Measurements from ENCODE around the gene RAC3.
A peak's percentile ranks its signal among the peaks of the same experiment; 100 is the strongest.

The RAC3 gene

GRCh38 chr17:82013341-82013740, 18.1 kb upstream of the RAC3 start:
- DNase-seq (ENCODE audit: low read depth): no peak

- DNase-seq (ENCODE audit: low read depth): no peak
Observed at GRCh38 chr17:82013772-82014321, 17.6 kb upstream of the RAC3 start.

GRCh38 chr17:82014432-82014831, 17.0 kb upstream of the RAC3 start:
- DNase-seq (ENCODE audit: low read depth): no peak

- DNase-seq (ENCODE audit: low read depth): no peak
Observed at GRCh38 chr17:82014971-82015310, 16.5 kb upstream of the RAC3 start.

GRCh38 chr17:82015311-82015971, 16.0 kb upstream of the RAC3 start:
- no peak for DNase-seq (ENCODE audit: low read depth)

DNA sequence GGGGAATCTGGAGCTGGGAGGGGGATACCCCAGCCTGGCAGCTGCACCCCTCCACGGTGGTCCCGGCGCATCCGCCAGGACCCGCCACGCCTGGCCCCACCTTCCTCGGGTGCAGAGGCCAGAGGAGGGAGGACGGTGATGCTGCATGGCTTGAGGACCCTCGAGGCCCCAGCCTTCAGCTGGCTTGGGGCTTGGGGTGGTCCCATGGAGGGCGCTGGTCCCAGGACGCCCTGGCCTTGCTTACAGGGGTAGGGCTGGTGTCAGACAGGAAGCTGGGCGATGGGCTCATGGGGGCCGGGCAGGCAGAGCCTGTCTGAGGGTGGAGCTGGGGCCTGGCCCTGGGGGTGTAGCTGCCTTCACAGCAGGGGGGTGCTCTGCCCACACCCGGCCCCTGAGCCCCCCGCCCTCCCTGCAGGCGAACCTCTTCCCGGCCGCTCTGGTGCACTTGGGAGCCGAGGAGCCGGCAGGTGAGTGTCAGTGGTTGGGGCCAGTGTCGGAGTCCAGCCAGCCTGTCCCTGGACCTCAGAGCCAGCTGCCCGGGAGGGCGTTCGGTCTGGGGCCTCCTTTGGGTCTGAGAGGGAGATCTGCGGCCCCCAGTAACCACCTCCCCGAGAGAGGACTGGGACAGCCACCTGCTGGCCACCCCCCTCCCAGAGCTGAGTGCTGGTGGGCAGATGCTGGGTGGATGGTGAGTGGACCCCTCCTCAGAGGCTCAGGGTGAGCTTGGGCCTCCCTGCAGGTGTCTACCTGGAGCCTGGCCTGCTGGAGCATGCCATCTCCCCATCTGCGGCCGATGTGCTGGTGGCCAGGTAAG, 15.2 kb upstream of the RAC3 start:
- DNase-seq (ENCODE audit: low read depth): no peak

- no peak for DNase-seq (ENCODE audit: low read depth)
Observed at GRCh38 chr17:82016875-82017459, 14.5 kb upstream of the RAC3 start.

DNA sequence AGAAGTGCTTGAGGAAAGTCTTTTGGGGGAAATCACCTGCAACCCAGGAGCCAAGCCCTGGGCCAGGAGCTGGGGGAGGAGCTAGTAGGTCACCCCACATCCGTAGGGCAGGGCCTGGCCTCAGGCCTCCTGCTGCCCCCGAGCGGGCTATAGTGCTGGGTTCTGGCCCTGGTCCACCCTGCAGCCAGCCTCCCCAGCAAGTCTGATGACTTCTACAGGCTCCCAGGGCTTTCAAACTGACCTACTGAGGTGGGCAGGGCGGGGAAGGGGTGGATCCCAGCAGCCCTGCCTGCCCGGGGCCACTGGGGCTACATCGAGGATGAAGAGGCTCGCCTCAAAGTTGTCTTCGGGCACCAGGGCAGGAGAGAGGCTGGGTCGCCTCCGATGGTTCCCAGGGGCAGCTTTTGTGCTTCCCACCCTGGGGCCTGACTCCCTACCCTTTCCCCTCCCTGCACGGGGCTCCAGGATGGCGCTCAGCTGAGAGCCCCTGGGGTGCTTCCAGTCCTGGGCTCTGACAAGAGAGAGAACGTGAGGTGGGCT, 13.8 kb upstream of the RAC3 start:
- DNase-seq (ENCODE audit: low read depth): no peak

DNA sequence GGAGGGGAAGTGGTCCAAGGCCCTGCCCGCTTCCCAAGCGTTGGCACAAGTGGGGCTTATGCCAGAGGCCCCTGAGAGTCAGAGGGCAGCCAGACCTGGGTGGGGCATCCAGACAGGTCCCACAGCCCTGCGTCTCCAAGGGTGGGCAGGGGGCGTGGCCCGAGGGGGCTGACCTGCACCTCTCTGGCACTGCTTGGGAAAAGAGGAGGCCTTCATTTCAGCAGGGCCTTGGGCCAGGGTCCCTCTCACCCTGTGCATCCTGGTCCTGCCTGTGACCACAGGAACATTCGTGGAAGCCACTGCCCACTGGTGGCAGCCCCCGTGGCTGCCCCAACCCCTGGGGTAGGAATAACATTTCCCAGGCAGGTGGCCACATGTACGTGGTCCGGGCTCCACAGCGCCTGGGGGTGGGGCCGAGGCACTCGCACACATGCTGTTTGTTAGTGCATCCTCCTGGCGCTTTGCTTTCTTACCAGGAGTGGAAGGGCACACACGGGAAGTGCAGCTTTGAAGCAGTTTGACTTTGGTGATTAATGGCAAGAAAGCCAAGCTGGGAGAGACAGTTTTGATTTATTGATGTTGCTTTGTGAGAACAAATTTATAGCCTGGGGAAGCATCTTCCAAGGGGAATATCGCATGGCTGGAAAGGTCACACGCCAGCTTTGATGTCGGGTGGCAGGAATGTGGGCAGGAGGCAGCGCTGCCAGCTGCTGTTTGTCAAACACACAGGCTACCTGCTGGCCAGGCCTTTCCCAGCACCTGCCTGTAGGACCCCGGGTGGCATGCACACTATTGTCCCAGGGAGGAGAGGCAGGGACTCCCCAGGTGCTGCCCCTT, 13.1 kb upstream of the RAC3 start:
- DNase-seq (ENCODE audit: low read depth): no peak

GRCh38 chr17:82018989-82019689, 12.3 kb upstream of the RAC3 start:
- DNase-seq (ENCODE audit: low read depth): no peak

- DNase-seq (ENCODE audit: low read depth): peak; percentile 43
Observed at GRCh38 chr17:82019690-82020571, 11.5 kb upstream of the RAC3 start.

- no peak for DNase-seq (ENCODE audit: low read depth)
Observed at GRCh38 chr17:82020572-82021106, 10.8 kb upstream of the RAC3 start.

DNA sequence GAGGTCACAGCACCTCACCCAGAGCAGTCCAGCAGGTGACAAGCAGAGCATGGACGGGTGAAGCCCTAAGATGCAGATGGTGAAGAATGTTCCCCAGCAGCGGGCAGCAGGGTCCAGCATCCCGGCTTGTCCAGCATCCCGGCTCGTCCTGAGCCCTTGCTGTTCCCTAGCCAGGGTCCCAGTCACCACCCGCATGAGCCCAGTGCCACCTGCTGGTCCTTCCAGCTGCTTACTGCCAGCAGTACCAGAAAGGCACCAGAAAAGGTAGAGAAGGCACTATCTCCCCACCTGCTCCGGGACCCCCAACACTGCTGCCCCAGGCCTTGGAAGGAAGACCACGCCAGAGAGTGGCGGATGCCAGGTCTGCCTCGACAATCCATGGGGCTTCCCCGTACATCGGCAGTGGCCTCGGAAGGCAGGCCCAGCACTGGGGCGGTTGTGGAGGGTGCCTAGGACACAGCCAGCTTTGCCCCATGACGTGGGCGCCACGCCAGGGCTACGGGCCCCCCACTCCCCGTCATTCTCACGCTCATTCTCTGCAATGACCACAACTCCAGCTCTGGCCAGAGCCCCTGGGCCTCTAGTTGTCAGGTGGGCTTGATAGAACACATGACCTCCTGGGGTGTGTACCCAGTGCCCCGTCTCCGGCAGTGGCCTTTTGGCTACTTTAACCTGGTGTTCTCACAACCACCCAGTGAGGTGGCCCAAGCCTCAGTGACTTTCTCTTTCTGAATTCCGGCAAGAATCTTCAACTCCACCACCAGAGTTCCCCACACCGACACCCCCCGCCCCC, 10.2 kb upstream of the RAC3 start:
- DNase-seq (ENCODE audit: low read depth): peak; percentile 37

GRCh38 chr17:82021900-82022309, 9.6 kb upstream of the RAC3 start:
- no peak for DNase-seq (ENCODE audit: low read depth)

- no peak for DNase-seq (ENCODE audit: low read depth)
Observed at GRCh38 chr17:82022310-82022980, 9.0 kb upstream of the RAC3 start, which contains the start of gene CENPX. Gene CENPX, minus strand, starts transcription at chr17:82022878. Its CDS starts 17 bp downstream, at chr17:82022861.

GRCh38 chr17:82022981-82023446, 8.5 kb upstream of the RAC3 start, which contains the start of gene LRRC45:
Gene LRRC45, plus strand, starts transcription at chr17:82023305. Its CDS starts 339 bp downstream, at chr17:82023644.
- peak; percentile 100 for DNase-seq (ENCODE audit: low read depth)

DNA sequence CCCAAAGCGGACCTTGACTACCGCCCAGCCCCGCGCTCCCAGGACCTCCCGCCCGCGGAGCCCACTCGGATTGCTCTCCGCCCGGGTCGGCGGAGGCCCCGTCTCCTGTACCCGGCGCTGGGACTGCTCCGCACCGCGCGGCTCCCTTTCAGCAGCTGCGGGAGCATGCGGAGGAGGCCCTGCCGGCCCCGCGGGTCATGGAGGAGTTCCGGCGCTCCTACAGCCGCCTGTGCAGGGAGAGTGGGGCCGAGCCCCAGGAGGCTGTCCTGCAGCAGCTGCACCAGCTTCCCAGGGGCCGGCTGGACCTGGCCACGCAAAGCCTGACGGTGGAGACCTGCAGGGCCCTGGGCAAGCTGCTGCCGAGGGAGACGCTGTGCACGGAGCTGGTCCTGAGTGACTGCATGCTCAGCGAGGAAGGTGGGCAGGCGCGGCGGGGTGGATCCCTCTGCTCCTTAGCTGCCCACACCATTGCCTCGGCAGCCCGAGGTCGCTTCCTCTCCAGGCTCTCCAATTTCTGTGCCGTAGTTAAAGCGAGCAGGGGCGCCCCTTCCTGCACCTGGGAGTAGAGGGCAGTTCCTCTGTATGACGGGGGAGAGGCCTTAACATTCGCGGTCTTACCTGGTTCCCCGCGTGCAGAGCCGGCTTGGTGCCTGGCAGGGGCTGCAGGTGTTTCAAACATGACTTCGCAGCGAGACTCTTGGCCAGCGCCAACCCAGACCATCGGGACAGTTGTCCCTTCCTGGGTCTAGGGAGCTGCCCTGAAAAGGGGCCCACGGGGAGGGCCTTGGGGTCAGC, 7.8 kb upstream of the RAC3 start:
- DNase-seq (ENCODE audit: low read depth): no peak
